Uterus (tissue), 4 donors: ENCODE data around the gene PES1. TPM values are rescaled to one million over a fixed set of nuclear protein-coding genes. Genes with fewer than 3 reads are reported as not detected.
"Not testable (repeated sequence)": the region's sequence is repeated elsewhere in the genome, so short reads cannot be mapped to it uniquely, and the experiment has no call there.

Experiments used
- DNase-seq, 2 donors: peaks; one replicate each; pipeline ENCODE4 v3.0.0-alpha.2; 2019 to 2020
- H3K27ac ChIP-seq, 2 donors: fragments of 200-600 bp; sonication (generic); 1 replicate in 1 of 2; 2 replicates in 1 of 2; pipeline ENCODE4 v1.5.1; 2016 to 2018
- H3K27me3 ChIP-seq, 2 donors: fragments of 200-600 bp; sonication (generic); one replicate each; pipeline ENCODE4 v1.5.1; 2018 to 2019; ENCODE audit warnings: control low read depth in 1 of 2
- H3K36me3 ChIP-seq, 2 donors: fragments of 200-600 bp; sonication (generic); one replicate each; pipeline ENCODE4 v1.5.1; 2019; ENCODE audit warnings: control low read depth in 1 of 2
- H3K4me1 ChIP-seq, 2 donors: fragments of 200-600 bp; sonication (generic); one replicate each; pipeline ENCODE4 v1.5.1; 2018 to 2019; ENCODE audit warnings: control low read depth in 1 of 2
- H3K4me3 ChIP-seq, 2 donors: fragments of 200-600 bp; sonication (generic); 1 replicate in 1 of 2; 2 replicates in 1 of 2; pipeline ENCODE4 v1.5.1; 2018 to 2019; ENCODE audit warnings: mild to moderate bottlenecking in 1 of 2
- H3K9me3 ChIP-seq, 2 donors: fragments of 200-600 bp; sonication (generic); one replicate each; pipeline ENCODE4 v1.5.1; 2019; ENCODE audit warnings: control low read depth in 1 of 2
- POLR2A ChIP-seq, 2 donors: fragments of 450-650 bp; IDR thresholded peaks; one replicate each; pipeline ENCODE4 v1.6.1; 2016; ENCODE audit warnings: antibody characterized with exemption in 2 of 2, mild to moderate bottlenecking in 1 of 2, moderate library complexity in 1 of 2
- intact Hi-C: fragments of 100-400 bp; cut with DNase I; formaldehyde crosslinking; loops from one replicate; pipeline ENCODE4 v1.15.1; 2023; ENCODE audit warnings: low total_unique reads
- total RNA-seq, 4 donors: library from RNA; depleted of rRNA in 3 of 4; stranded (reverse); fragments of >200 nt in 3 of 4; gene quantifications; one replicate each; pipeline versions ENCODE4 v1.1.0 to v1.2.4, GENCODE V29; 2014 to 2023
- TF ChIP-seq, protein P1 (sequence below), 4 experiments: fragments of 200-600 bp in 2 of 4; fragments of 450-650 bp in 2 of 4; sonication (generic) in 2 of 4; IDR thresholded peaks; one replicate each; pipeline ENCODE4 v1.5.1; 2016 to 2019; ENCODE audit warnings: antibody characterized with exemption in 4 of 4, mild to moderate bottlenecking in 2 of 4, moderate library complexity in 1 of 4
- donor health status: DM: yes; HTN: yes; CAD: no.

Gene PES1
- total RNA-seq, 4 donors from 2014 or later = 13.5 to 67.5 (median 44.9) TPM

DNA sequence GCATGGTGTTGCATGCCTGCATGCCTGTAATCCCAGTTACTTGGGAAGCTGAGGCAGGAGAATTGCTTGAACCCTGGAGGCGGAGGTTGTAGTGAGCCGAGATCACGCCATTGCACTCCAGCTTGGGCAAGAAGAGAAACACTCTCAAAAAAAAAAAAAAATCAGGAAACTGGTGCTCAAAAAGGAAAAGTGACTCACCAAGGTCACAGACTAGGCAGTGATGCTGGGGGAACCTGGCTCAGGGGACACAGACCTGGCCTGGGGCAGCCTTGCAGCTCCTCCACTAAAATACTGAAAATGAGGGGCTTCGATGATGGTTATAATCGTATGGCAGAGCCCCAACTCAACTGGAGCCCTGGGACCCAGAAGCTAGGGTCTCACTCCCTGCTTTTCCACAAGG, 35.8 kb upstream of the PES1 start:
- Histone ChIP-seq H3K4me1 (no peaks in the 10 kb centered on the region), H3K4me3 (no peak overlapping the region), H3K27ac (no peak overlapping the region), H3K27me3 (no peaks in the 10 kb centered on the region), H3K9me3 (no peaks in the 10 kb centered on the region), H3K36me3 (no peaks in the 10 kb centered on the region)
- no peak for DNase-seq
- no peak for TF ChIP-seq POLR2A (IDR thresholded peaks at IDR 0.05)
- intact Hi-C loops = no loop called here

DNA sequence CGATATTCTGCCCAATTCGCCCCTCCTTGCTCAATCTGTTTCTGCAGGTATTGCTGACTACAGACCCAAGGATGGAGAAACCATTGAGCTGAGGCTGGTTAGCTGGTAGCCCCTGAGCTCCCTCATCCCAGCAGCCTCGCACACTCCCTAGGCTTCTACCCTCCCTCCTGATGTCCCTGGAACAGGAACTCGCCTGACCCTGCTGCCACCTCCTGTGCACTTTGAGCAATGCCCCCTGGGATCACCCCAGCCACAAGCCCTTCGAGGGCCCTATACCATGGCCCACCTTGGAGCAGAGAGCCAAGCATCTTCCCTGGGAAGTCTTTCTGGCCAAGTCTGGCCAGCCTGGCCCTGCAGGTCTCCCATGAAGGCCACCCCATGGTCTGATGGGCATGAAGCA, 34.7 kb upstream of the PES1 start:
- DNase-seq = no peak
- H3K4me3 ChIP-seq = no peak overlapping the region
- no peaks in the 10 kb centered on the region for H3K9me3 ChIP-seq
- intact Hi-C loops = no loop called here
- no peak overlapping the region for H3K27ac ChIP-seq
- H3K27me3 ChIP-seq = no peaks in the 10 kb centered on the region
- no peak for TF ChIP-seq POLR2A (IDR thresholded peaks at IDR 0.05)
- TF ChIP-seq, protein P1, sequence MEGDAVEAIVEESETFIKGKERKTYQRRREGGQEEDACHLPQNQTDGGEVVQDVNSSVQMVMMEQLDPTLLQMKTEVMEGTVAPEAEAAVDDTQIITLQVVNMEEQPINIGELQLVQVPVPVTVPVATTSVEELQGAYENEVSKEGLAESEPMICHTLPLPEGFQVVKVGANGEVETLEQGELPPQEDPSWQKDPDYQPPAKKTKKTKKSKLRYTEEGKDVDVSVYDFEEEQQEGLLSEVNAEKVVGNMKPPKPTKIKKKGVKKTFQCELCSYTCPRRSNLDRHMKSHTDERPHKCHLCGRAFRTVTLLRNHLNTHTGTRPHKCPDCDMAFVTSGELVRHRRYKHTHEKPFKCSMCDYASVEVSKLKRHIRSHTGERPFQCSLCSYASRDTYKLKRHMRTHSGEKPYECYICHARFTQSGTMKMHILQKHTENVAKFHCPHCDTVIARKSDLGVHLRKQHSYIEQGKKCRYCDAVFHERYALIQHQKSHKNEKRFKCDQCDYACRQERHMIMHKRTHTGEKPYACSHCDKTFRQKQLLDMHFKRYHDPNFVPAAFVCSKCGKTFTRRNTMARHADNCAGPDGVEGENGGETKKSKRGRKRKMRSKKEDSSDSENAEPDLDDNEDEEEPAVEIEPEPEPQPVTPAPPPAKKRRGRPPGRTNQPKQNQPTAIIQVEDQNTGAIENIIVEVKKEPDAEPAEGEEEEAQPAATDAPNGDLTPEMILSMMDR (IDR thresholded peaks at IDR 0.05) = no peak
- H3K4me1 ChIP-seq = no peaks in the 10 kb centered on the region
- no peaks in the 10 kb centered on the region for H3K36me3 ChIP-seq

DNA sequence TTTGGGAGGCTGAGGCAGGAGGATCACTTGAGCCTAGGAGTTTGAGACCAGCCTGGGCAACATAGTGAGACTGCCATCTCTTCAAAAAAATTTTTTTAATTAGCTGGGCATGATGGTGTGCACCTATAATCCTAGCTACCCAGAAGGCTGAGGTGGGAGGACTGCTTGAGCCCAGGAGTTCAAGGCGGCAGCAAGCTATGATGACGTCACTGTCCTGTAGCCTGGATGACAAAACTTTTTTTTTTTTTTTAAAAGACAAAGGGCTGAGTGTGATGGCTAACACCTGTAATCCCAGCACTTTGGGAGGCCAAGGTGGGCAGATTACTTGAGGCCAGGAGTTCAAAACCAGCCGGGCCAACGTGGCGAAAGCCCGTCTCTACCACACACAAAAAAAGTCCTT, 28.2 kb upstream of the PES1 start:
- H3K36me3 ChIP-seq, intact Hi-C loops, H3K9me3 ChIP-seq, H3K27me3 ChIP-seq, H3K27ac ChIP-seq, H3K4me1 ChIP-seq, DNase-seq, H3K4me3 ChIP-seq: not testable (repeated sequence)

DNA sequence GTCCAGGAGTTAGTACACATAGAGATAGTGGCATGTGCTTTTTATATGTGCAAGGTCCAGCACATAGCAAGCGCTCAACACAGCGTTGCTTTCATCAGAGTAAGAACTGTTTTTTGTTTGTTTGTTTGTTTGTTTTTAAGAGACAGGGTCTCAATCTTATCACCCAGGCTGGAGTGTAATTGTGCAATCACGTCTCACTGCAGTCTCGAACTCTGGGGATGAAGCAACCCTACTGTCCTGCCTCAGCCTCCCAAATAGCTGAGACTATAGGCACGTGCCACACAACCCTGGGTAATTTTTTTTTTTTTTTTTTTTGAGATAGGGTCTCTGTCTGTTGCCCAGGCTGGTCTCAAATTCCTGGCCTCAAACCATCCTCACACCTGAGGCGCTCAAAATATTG, 26.1 kb upstream of the PES1 start:
- no peak overlapping the region for H3K27ac ChIP-seq
- H3K4me1 ChIP-seq = no peaks in the 10 kb centered on the region
- no peak for DNase-seq
- no peak for TF ChIP-seq POLR2A (IDR thresholded peaks at IDR 0.05)
- TF ChIP-seq, protein P1 (IDR thresholded peaks at IDR 0.05) = no peak
- intact Hi-C loops = no loop called here
- H3K27me3 ChIP-seq = no peaks in the 10 kb centered on the region
- H3K36me3 ChIP-seq = no peaks in the 10 kb centered on the region
- H3K9me3 ChIP-seq = no peaks in the 10 kb centered on the region
- no peak overlapping the region for H3K4me3 ChIP-seq

DNA sequence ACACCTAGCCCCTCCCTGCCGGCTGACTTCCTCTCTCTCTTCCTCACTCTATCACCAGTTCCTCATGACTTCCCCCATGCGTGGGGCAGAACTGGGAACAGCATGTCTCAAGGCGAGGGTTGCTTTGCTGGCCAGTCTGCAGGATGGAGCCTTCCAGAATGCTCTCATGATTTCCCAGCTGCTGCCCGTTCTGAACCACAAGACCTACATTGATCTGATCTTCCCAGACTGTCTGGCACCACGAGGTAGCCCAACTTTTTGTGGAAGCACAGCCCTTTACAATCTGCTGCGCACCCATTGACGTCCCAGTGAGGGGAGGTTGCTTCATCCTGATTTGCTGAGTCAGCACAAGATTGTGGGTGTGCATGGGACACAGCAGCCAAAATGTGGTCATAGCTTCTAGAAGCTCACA, 23.8 kb upstream of the PES1 start:
- no peaks in the 10 kb centered on the region for H3K27me3 ChIP-seq
- no peak for DNase-seq
- H3K4me1 ChIP-seq = no peaks in the 10 kb centered on the region
- H3K36me3 ChIP-seq = no peaks in the 10 kb centered on the region
- no peak overlapping the region for H3K4me3 ChIP-seq
- H3K9me3 ChIP-seq = no peaks in the 10 kb centered on the region
- intact Hi-C loops = no loop called here
- no peak for TF ChIP-seq POLR2A (IDR thresholded peaks at IDR 0.05)
- H3K27ac ChIP-seq = no peak overlapping the region

DNA sequence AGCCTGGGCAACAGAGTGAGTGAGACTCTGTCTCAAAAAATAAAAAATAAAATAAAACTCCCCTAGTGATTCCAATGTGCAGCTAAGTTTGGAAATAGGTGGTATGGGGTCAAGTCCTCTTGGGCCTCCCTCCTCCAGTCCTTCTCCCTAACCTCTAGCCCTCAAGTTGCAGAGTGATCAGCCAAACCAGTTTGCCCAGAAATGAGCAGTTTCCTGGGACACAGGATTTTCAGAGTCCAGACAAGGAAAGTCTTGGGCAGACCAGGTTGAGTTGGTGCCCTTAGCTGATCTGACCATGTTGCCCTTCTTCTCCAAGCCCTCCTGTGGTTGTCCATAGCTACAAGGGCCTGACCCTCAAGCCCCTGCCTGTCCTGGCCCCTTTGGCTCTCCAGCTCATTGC, 23.2 kb upstream of the PES1 start:
- H3K4me3 ChIP-seq = no peak overlapping the region
- no peak overlapping the region for H3K27ac ChIP-seq
- H3K4me1 ChIP-seq = no peaks in the 10 kb centered on the region
- H3K27me3 ChIP-seq = no peaks in the 10 kb centered on the region
- H3K9me3 ChIP-seq = no peaks in the 10 kb centered on the region
- no peaks in the 10 kb centered on the region for H3K36me3 ChIP-seq
- DNase-seq = no peak
- intact Hi-C loops = no loop called here
- TF ChIP-seq, protein P1 (IDR thresholded peaks at IDR 0.05) = no peak
- TF ChIP-seq POLR2A (IDR thresholded peaks at IDR 0.05) = no peak

DNA sequence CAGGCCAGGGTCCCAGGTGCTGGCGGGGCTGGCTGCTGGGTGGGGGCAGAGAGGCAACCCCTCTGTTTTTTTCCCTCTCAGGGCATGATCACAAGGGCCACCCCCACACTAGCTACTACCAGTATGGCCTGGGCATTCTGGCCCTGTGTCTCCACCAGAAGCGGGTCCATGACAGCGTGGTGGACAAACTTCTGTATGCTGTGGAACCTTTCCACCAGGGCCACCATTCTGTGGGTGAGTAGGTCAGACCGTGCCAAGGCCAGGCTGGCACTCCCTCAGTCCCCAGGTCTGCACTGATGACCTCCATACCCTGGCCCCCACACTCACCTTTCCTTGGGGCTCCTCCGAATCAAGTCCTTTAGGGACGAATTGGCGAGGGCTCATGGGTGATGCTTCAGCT, 22.6 kb upstream of the PES1 start:
- Histone ChIP-seq H3K4me3 (no peak overlapping the region), H3K27ac (no peak overlapping the region), H3K9me3 (no peaks in the 10 kb centered on the region), H3K36me3 (no peaks in the 10 kb centered on the region), H3K4me1 (peaks cover 0 to 3% of the 10 kb centered on the region in 2 donors), H3K27me3 (no peaks in the 10 kb centered on the region)
- intact Hi-C loops = no loop called here
- no peak for DNase-seq
- TF ChIP-seq, protein P1 (IDR thresholded peaks at IDR 0.05) = no peak
- no peak for TF ChIP-seq POLR2A (IDR thresholded peaks at IDR 0.05)
